Measurements from ENCODE around the gene RPS6KA2. TPM values are rescaled to one million over a fixed set of nuclear protein-coding genes. Genes with fewer than 3 reads are reported as not detected.
A peak's percentile ranks its signal among the peaks of the same experiment; 100 is the strongest.

The RPS6KA2 gene
- total and polyA plus RNA-seq, 8 donors: 7.9 to 95.4 (median 22.9) TPM

GRCh38 chr6:166463359-166464067 is 163.5 kb downstream of the RPS6KA2 start:
- H3K27me3 ChIP-seq: no peaks in the 10 kb centered on the region
- TF ChIP-seq, protein P1, sequence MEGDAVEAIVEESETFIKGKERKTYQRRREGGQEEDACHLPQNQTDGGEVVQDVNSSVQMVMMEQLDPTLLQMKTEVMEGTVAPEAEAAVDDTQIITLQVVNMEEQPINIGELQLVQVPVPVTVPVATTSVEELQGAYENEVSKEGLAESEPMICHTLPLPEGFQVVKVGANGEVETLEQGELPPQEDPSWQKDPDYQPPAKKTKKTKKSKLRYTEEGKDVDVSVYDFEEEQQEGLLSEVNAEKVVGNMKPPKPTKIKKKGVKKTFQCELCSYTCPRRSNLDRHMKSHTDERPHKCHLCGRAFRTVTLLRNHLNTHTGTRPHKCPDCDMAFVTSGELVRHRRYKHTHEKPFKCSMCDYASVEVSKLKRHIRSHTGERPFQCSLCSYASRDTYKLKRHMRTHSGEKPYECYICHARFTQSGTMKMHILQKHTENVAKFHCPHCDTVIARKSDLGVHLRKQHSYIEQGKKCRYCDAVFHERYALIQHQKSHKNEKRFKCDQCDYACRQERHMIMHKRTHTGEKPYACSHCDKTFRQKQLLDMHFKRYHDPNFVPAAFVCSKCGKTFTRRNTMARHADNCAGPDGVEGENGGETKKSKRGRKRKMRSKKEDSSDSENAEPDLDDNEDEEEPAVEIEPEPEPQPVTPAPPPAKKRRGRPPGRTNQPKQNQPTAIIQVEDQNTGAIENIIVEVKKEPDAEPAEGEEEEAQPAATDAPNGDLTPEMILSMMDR (IDR thresholded peaks at IDR 0.05): no peak
- no peaks in the 10 kb centered on the region for H3K4me1 ChIP-seq
- ATAC-seq: no peak
- no peak for DNase-seq
- no peak overlapping the region for H3K27ac ChIP-seq
- peaks cover 0 to 3% (median 0%) of the 10 kb centered on the region in 3 donors for H3K36me3 ChIP-seq
- no peak for FAIRE-seq
- intact Hi-C loops (cut with DNase I): no loop called here
- 88 to 91% methylated on average over 23 of the region's 23 CpGs for WGBS, 2 donors
- H3K4me3 ChIP-seq: no peak overlapping the region
- H3K9me3 ChIP-seq: no peaks in the 10 kb centered on the region

DNA sequence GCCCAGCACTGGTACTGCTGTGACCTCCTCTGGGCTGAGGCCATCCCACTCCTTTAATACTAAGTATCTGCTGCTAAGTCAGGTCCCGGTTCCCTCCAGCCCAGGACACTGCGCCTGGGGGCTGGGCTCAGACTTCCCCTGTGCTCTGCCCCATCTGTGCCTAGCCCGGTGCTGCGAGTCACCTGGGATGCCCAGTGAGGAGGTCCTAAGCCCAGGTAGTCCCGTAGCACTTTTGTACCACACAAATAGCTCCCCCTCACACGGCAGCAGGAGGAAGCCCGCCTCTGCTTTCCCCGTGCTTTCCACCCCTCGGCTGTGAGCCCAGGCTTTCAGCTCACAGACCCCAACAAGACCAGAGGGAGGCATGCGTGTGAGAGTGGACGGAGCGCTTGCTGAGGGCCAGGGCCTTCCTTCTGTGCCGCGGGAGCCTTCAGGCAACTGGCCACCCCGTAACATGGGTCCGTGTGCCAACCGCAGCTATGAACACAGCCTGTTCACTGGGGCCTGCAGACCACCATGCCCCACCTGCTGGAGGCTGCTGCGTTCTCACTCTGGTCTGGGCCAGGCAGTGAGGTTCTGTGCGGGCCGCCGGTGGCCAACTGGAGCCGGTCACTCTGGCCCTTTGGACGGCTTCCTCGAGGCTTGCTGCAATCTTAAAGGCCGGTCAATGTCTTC is 164.5 kb downstream of the RPS6KA2 start:
- Histone ChIP-seq H3K9me3 (no peaks in the 10 kb centered on the region), H3K36me3 (peaks cover 0 to 8% (median 0%) of the 10 kb centered on the region in 3 donors), H3K27ac (no peak overlapping the region), H3K27me3 (no peaks in the 10 kb centered on the region), H3K4me3 (no peak overlapping the region), H3K4me1 (no peaks in the 10 kb centered on the region)
- WGBS, 2 donors: 90 to 93% methylated on average over 25 of the region's 25 CpGs
- intact Hi-C loops (cut with DNase I): no loop called here
- no peak for DNase-seq
- FAIRE-seq: no peak
- ATAC-seq: no peak
- TF ChIP-seq, protein P1 (IDR thresholded peaks at IDR 0.05): no peak

GRCh38 chr6:166461821-166462460 is 165.1 kb downstream of the RPS6KA2 start:
- Histone ChIP-seq H3K4me1 (no peaks in the 10 kb centered on the region), H3K9me3 (no peaks in the 10 kb centered on the region), H3K27me3 (no peaks in the 10 kb centered on the region), H3K36me3 (peaks cover 0 to 8% (median 0%) of the 10 kb centered on the region in 3 donors), H3K4me3 (no peak overlapping the region), H3K27ac (no peak overlapping the region)
- FAIRE-seq (no peak), DNase-seq (no peak), ATAC-seq (no peak)
- TF ChIP-seq, protein P1 (IDR thresholded peaks at IDR 0.05): no peak
- intact Hi-C loops (cut with DNase I): no loop called here
- 93 to 94% methylated on average over 9 of the region's 9 CpGs for WGBS, 2 donors

DNA sequence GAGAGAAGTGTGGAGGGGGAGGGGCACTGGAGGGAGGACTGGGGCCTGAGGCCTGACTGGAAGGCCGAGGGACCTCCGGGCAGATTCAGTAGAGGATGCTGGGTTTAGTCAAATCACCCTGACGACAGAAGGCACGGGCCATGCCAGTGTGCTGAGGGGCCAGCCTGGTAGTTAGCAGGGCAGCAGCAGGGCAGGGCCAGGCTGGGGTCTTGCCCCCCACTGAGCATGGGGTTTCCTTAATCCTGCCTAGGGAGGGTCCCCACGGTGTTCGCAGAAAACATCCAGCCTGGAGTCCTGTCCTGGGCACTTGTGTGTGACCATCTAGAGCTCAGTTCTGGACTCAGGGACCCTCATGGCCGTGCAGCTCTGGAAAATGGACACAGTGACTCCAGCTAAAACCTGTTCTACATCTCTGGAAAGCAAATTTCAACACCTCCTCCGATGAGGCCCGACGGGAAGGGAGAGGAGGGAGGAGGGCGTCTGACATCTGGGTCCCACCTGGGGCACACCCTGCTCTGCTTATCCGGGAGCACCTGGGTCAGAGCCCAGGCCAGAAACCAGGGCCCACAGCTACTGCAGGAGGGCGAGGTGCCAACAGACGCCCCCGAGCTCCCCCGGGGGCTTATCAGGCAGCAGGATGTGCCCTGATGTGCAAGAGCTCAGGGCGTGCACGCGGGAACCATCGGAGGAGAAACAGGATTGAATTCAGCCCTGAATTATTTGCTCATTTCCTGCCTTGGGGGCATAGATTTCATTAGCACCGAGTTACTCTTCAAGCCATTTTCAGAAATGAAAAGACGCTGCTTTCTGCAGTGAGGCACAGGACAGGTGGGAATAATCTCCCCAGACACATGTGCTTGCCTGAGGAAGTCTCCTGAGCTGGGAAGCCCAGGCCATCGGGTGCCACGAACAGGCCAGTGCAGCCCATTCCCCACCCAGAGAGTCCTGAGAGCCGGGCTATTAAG is 166.3 kb downstream of the RPS6KA2 start:
- H3K27me3 ChIP-seq: no peaks in the 10 kb centered on the region
- intact Hi-C loops (cut with DNase I): no loop called here
- peak in 1 of 6 donors; percentile 60 for DNase-seq
- no peaks in the 10 kb centered on the region for H3K4me1 ChIP-seq
- TF ChIP-seq, protein P1 (IDR thresholded peaks at IDR 0.05): no peak
- no peak for FAIRE-seq
- WGBS, 2 donors: 72 to 77% methylated on average over 24 to 25 of the region's 25 CpGs
- H3K4me3 ChIP-seq: no peak overlapping the region
- H3K36me3 ChIP-seq: peaks cover 0 to 8% (median 0%) of the 10 kb centered on the region in 3 donors
- no peaks in the 10 kb centered on the region for H3K9me3 ChIP-seq
- ATAC-seq: no peak
- H3K27ac ChIP-seq: no peak overlapping the region
